ENCODE results near the gene EPS8L1. TPM values are rescaled to one million over a fixed set of nuclear protein-coding genes. Genes with fewer than 3 reads are reported as not detected.
"Not testable (repeated sequence)": the region's sequence is repeated elsewhere in the genome, so short reads cannot be mapped to it uniquely, and the experiment has no call there.

The EPS8L1 gene
- total RNA-seq, 4 donors from 2014 or later: 60.6 to 84.8 (median 73.3) TPM

DNA sequence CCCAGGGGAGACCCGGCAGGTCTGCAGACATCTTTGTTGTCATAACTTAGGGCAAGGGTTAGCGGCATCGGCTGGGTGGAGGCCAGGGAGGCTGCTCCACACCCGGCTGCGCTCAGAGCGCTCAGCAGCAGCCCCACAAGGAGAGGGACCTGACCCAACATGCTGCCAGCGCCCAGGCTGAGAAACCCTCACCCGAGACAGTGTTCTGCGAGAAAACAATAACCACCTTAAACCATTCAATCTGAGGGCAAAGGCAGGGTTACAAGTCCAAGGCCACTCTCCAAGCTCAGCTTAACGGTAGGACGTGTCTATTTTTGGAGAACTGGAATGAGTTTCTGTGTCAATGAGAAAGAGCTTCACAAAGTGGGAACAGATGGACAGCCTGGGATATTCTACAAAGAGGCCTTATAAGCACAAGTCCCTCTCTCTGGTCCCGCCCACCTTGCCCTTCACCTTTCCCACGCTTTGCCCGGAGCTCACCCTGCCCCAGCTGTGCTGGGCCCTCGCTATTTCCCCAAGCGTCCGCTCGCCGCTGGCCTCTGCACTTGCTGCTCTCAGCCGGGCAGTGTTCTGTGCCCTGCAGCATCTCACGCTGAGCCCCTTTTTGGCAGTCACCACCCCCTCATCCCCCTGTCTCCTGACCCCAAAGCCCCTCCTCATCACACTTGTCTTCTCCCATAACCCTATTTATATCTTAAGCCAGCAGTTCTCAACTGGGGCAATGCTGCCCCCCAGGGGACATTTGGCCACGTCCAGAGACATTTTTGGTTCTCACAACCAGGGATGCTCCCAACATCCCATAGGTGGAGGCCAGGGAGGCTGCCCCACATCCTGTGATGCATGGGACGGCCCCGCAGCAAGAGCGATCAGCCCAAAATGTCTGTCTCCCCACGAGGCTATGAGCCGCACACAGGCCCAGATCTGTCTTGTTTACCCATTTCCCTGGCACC lies 24.2 kb downstream of the EPS8L1 start:
- H3K36me3 ChIP-seq: peaks cover 14 to 19% of the 10 kb centered on the region in 2 donors
- no peak overlapping the region for H3K27ac ChIP-seq
- TF ChIP-seq CTCF (IDR thresholded peaks at IDR 0.05) (no peak), POLR2A (IDR thresholded peaks at IDR 0.05) (no peak)
- intact Hi-C loops (cut with DNase I): no loop called here
- DNase-seq: no peak
- no peaks in the 10 kb centered on the region for H3K27me3 ChIP-seq
- no peaks in the 10 kb centered on the region for H3K9me3 ChIP-seq
- no peaks in the 10 kb centered on the region for H3K4me1 ChIP-seq
- 91 to 92% methylated on average over 22 to 26 of the region's 27 CpGs for WGBS, 2 donors
- no peak overlapping the region for H3K4me3 ChIP-seq (replicated peaks in 1 of 3)

DNA sequence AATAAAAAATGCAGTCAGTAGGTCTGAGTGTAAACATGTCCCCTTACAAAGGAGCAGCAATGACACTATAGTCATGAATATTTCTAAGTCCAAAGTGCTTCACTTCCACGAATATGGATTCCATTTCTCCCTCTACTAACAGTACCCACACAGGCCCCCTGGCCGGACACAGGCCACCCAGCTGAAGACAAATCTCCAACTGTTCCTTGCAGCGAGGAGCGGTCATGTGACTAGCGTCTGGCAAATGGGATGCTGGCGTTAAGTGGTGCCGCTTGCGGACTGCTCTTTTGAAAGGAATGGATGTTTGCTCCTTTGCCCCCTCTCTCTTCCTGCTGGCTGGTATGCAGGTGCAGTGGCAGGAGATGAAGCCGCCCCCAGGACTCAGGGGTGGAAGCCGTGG lies 25.6 kb downstream of the EPS8L1 start:
- Histone ChIP-seq H3K4me3 (replicated peaks in 1 of 3) (no peak overlapping the region), H3K4me1 (no peaks in the 10 kb centered on the region), H3K27me3 (no peaks in the 10 kb centered on the region), H3K36me3 (peaks cover 9 to 15% of the 10 kb centered on the region in 2 donors), H3K9me3 (no peaks in the 10 kb centered on the region), H3K27ac (no peak overlapping the region)
- WGBS, 2 donors: 87 to 93% methylated on average over 10 of the region's 10 CpGs
- TF ChIP-seq POLR2A (IDR thresholded peaks at IDR 0.05) (no peak), CTCF (IDR thresholded peaks at IDR 0.05) (no peak)
- intact Hi-C loops (cut with DNase I): no loop called here
- DNase-seq: no peak

GRCh38 chr19:55103190-55103589 lies 27.5 kb downstream of the EPS8L1 start:
- H3K36me3 ChIP-seq: peaks cover 9 to 15% of the 10 kb centered on the region in 2 donors

DNA sequence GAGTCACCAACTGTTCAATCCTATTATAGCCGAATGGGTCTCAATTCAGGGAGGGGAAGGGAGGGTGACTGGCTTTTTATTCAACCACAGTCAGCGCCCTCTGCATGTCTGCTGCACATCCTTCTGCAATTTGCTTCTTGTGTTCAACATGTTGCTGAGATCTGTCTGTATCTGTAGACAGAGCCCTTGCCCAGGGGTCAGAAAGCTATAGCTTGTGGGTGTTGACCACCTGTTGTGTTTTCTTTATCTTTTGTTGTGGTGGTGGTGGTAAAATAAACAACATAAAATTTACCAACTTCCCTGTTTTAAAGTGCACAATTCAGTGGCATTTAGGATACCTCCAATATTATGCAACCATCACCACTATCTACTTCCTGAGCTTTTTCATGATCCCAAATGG lies 29.6 kb downstream of the EPS8L1 start:
- Histone ChIP-seq H3K27ac (no peak overlapping the region), H3K36me3 (peaks cover 8 to 14% of the 10 kb centered on the region in 2 donors), H3K4me3 (replicated peaks in 1 of 3) (no peak overlapping the region), H3K9me3 (no peaks in the 10 kb centered on the region), H3K27me3 (no peaks in the 10 kb centered on the region), H3K4me1 (no peaks in the 10 kb centered on the region)
- intact Hi-C loops (cut with DNase I): no loop called here
- DNase-seq: no peak
- WGBS, 2 donors: 88 to 97% methylated on average over 2 of the region's 2 CpGs
- TF ChIP-seq POLR2A (IDR thresholded peaks at IDR 0.05) (no peak), CTCF (IDR thresholded peaks at IDR 0.05) (no peak)

More at GRCh38 chr19:55103190-55103589, 27.5 kb downstream of the EPS8L1 start:
- TF ChIP-seq CTCF (IDR thresholded peaks at IDR 0.05): no peak
- no peak for TF ChIP-seq POLR2A (IDR thresholded peaks at IDR 0.05)
- Histone ChIP-seq H3K4me3 (replicated peaks in 1 of 3) (no peak overlapping the region), H3K4me1 (no peaks in the 10 kb centered on the region), H3K27ac (no peak overlapping the region), H3K9me3 (no peaks in the 10 kb centered on the region), H3K27me3 (no peaks in the 10 kb centered on the region)
- intact Hi-C loops (cut with DNase I): no loop called here
- no peak for DNase-seq
- WGBS, 2 donors: 87 to 93% methylated on average over 9 of the region's 9 CpGs

- H3K36me3 ChIP-seq: peaks cover 8 to 14% of the 10 kb centered on the region in 2 donors
These were observed 30.9 kb downstream of the EPS8L1 start for GRCh38 chr19:55106591-55106990.

DNA sequence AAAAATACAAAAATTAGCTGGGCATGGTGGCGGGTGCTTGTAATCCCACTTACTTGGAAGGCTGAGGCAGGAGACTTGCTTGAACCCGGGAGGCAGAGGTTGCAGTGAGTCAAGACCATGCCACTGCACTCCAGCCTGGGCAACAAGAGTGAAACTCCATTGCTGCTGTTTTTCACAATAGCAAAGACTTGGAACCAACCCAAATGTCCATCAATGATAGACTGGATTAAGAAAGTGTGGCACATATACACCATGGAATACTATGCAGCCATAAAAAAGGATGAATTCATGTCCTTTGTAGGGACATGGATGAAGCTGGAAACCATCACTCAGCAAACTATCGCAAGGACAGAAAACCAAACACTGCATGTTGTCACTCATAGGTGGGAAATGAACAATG lies 31.6 kb downstream of the EPS8L1 start:
- H3K27ac ChIP-seq; H3K27me3 ChIP-seq; intact Hi-C loops (cut with DNase I); H3K9me3 ChIP-seq; H3K4me3 ChIP-seq (replicated peaks in 1 of 3); DNase-seq; H3K4me1 ChIP-seq: not testable (repeated sequence)
- H3K36me3 ChIP-seq: peaks cover 12% of the 10 kb centered on the region in 2 donors
- 95 to 100% methylated on average over 3 of the region's 3 CpGs for WGBS, 2 donors

More at GRCh38 chr19:55106591-55106990, 30.9 kb downstream of the EPS8L1 start:
- intact Hi-C loops (cut with DNase I): no loop called here
- H3K27ac ChIP-seq: no peak overlapping the region
- no peaks in the 10 kb centered on the region for H3K27me3 ChIP-seq
- no peaks in the 10 kb centered on the region for H3K4me1 ChIP-seq
- WGBS, 2 donors: 91 to 94% methylated on average over 6 of the region's 6 CpGs
- no peak for DNase-seq
- no peak for TF ChIP-seq POLR2A (IDR thresholded peaks at IDR 0.05)
- no peak for TF ChIP-seq CTCF (IDR thresholded peaks at IDR 0.05)
- no peak overlapping the region for H3K4me3 ChIP-seq (replicated peaks in 1 of 3)
- no peaks in the 10 kb centered on the region for H3K9me3 ChIP-seq

Data from thyroid gland (tissue), 4 donors.